Caco-2 (cell line): ENCODE measurements around the gene ZNRD2. TPM values are rescaled to one million over a fixed set of nuclear protein-coding genes. Genes with fewer than 3 reads are reported as not detected.

Experiments
- BruUV-seq: library from RNA; stranded (reverse); fragments of 400-500 nt; replicated peaks from 2 replicates; lab custom pipeline; 2021; lab: Mats Ljungman, UMichigan
- CTCF ChIA-PET: fragments of 300-600 bp; sonication (Branson Sonifier 250); formaldehyde crosslinking; loops from one replicate; lab custom pipeline; 2022; ENCODE audit warnings: antibody characterized with exemption; lab: Charles Lee
- POLR2A ChIA-PET: fragments of 300-600 bp; sonication (Branson Sonifier 250); formaldehyde crosslinking; loops from one replicate; lab custom pipeline; 2022; ENCODE audit warnings: antibody characterized with exemption; lab: Charles Lee
- DNase-seq, 2 experiments: peaks; one replicate each; pipeline versions ENCODE4 v3.0.0 to v3.0.0-alpha.2; 2020 to 2022
- H3K27me3 ChIP-seq: replicated peaks from 2 replicates; pipeline ENCODE4 v1.6.0; 2011; ENCODE audit warnings: low read length; ENCODE audit not compliant: control insufficient read depth, insufficient read depth
- H3K36me3 ChIP-seq: 2 replicates; pipeline ENCODE4 v1.5.1; 2011; ENCODE audit warnings: low read length; ENCODE audit not compliant: control insufficient read depth, insufficient read depth
- H3K4me1 ChIP-seq: fragments of 250-450 bp; sonication (Bioruptor Pico); 2 replicates; pipeline ENCODE4 v1.5.1; 2020; ENCODE audit warnings: mild to moderate bottlenecking
- H3K4me3 ChIP-seq: 2 replicates; pipeline ENCODE4 v1.5.1; 2011; ENCODE audit warnings: low read depth, mild to moderate bottlenecking, control low read depth, low read length
- H3K9me3 ChIP-seq: fragments of 250-450 bp; sonication (Bioruptor Pico); 2 replicates; pipeline ENCODE4 v1.5.1; 2020; ENCODE audit warnings: mild to moderate bottlenecking, moderate library complexity
- H3K27ac Mint-ChIP-seq: one replicate; pipeline ENCODE4 v1.8.0; 2022; ENCODE audit warnings: mixed read lengths; ENCODE audit not compliant: unreplicated experiment
- H3K27me3 Mint-ChIP-seq: one replicate; pipeline ENCODE4 v1.8.0; 2022; ENCODE audit warnings: mixed read lengths; ENCODE audit not compliant: insufficient read depth, unreplicated experiment
- H3K36me3 Mint-ChIP-seq: one replicate; pipeline ENCODE4 v1.8.0; 2022; ENCODE audit warnings: mild to moderate bottlenecking, mixed read lengths; ENCODE audit not compliant: insufficient read depth, unreplicated experiment
- H3K4me1 Mint-ChIP-seq: one replicate; pipeline ENCODE4 v1.8.0; 2022; ENCODE audit warnings: low read depth, mixed read lengths; ENCODE audit not compliant: unreplicated experiment
- H3K4me3 Mint-ChIP-seq: one replicate; pipeline ENCODE4 v1.8.0; 2022; ENCODE audit warnings: mild to moderate bottlenecking, moderate library complexity, mixed read lengths; ENCODE audit not compliant: unreplicated experiment
- H3K9me3 Mint-ChIP-seq: one replicate; pipeline ENCODE4 v1.8.0; 2022; ENCODE audit warnings: mixed read lengths; ENCODE audit not compliant: unreplicated experiment
- intact Hi-C: fragments of 100-400 bp; cut with micrococcal nuclease; formaldehyde crosslinking; loops from one replicate; pipeline ENCODE4 v1.10.0; 2022; ENCODE audit not compliant: unreplicated experiment
- total RNA-seq: library from RNA; stranded (reverse); gene quantifications from 2 replicates; pipeline ENCODE4 v1.2.3, GENCODE V29; 2022
- TF ChIP-seq, protein P1 (sequence below), 2 experiments: fragments of 200-600 bp in 1 of 2; IDR thresholded peaks; 1 replicate in 1 of 2; 2 replicates in 1 of 2; pipeline versions ENCODE4 v1.5.1 to v1.8.0; 2011 to 2022; ENCODE audit warnings: antibody characterized with exemption in 1 of 2, control low read depth in 1 of 2, inconsistent platforms in 1 of 2, low read depth in 1 of 2, low read length in 1 of 2, mild to moderate bottlenecking in 1 of 2, moderate library complexity in 1 of 2; ENCODE audit not compliant: insufficient read depth in 1 of 2, severe bottlenecking in 1 of 2, unreplicated experiment in 1 of 2

The ZNRD2 gene
- total RNA-seq, 1 experiment from 2014 or later: 53.9 TPM

DNA sequence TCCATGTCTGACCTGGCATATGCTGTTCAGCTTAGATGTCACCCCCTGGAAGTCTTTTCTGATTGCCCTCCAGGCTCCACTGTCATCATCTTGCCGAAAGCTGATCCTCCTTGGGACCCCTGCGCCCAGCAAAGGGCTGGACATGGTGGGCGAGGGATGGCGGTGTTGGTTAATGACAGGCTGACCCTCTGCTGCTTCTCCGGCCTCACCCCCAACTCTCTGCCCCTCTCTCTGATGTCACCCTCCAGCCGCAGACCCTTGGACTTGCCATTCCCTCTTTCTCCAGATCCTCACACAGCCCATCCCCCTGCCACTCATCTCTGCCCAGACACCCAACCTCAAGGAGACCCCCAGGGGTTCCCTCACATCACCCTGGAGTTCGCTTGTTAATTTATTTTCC lies 7.9 kb downstream of the ZNRD2 start:
- peak overlapping the region; percentile 98 for H3K4me3 Mint-ChIP-seq
- H3K27me3 ChIP-seq: no peaks in the 10 kb centered on the region
- H3K36me3 Mint-ChIP-seq: peaks cover 34% of the 10 kb centered on the region
- no peak overlapping the region for H3K4me3 ChIP-seq
- no peaks in the 10 kb centered on the region for H3K9me3 ChIP-seq
- no peaks in the 10 kb centered on the region for H3K27me3 Mint-ChIP-seq
- H3K27ac Mint-ChIP-seq: no peak overlapping the region
- H3K9me3 Mint-ChIP-seq: no peaks in the 10 kb centered on the region
- H3K4me1 Mint-ChIP-seq: peaks cover 6% of the 10 kb centered on the region
- no TSS peak for BruUV-seq
- no peak for DNase-seq
- TF ChIP-seq, protein P1, sequence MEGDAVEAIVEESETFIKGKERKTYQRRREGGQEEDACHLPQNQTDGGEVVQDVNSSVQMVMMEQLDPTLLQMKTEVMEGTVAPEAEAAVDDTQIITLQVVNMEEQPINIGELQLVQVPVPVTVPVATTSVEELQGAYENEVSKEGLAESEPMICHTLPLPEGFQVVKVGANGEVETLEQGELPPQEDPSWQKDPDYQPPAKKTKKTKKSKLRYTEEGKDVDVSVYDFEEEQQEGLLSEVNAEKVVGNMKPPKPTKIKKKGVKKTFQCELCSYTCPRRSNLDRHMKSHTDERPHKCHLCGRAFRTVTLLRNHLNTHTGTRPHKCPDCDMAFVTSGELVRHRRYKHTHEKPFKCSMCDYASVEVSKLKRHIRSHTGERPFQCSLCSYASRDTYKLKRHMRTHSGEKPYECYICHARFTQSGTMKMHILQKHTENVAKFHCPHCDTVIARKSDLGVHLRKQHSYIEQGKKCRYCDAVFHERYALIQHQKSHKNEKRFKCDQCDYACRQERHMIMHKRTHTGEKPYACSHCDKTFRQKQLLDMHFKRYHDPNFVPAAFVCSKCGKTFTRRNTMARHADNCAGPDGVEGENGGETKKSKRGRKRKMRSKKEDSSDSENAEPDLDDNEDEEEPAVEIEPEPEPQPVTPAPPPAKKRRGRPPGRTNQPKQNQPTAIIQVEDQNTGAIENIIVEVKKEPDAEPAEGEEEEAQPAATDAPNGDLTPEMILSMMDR (IDR thresholded peaks at IDR 0.05; ENCODE audit: insufficient read depth in 1 of 2, low read depth in 1 of 2, low read length in 1 of 2, severe bottlenecking in 1 of 2, unreplicated experiment in 1 of 2): no peak
- intact Hi-C loops: no loop called here
- CTCF ChIA-PET: interaction anchor here (1.4 kb wide), 1 partner anchor 16 kb away, joined by 4 read pairs; no protein-coding TSS in a partner anchor
- POLR2A ChIA-PET: no interaction called here
- H3K4me1 ChIP-seq: peaks cover 27% of the 10 kb centered on the region
- H3K36me3 ChIP-seq: no peaks in the 10 kb centered on the region; the same call in 1 of the 2 replicates

DNA sequence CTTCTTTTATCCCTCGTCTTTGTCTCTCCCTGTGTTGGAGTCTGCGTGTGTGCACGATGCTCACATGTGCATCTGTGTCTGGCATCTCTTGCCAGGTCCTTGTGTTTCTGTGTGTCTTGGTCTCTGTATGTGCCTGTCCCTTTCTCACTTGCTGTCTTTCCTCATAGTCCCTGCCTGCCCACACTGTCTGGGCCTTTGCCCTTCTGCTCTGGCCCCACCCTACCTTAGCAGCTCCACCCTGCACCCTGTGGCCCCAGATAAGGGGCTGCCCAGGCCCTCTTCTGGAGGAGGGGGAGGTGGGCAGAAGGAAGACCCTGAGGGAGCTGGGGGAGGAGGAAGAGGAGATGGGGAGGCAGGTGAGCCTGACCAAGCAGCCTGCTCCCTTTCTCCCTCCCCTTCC lies 8.4 kb downstream of the ZNRD2 start:
- H3K36me3 Mint-ChIP-seq: peaks cover 28% of the 10 kb centered on the region
- H3K9me3 Mint-ChIP-seq: no peaks in the 10 kb centered on the region
- H3K27ac Mint-ChIP-seq: no peak overlapping the region
- Histone ChIP-seq H3K4me1 (peaks cover 22% of the 10 kb centered on the region), H3K4me3 (no peak overlapping the region), H3K9me3 (no peaks in the 10 kb centered on the region), H3K36me3 (no peaks in the 10 kb centered on the region), H3K27me3 (no peaks in the 10 kb centered on the region)
- POLR2A ChIA-PET: interaction anchor here (0.6 kb wide), 1 partner anchor 392 kb away, joined by 3 read pairs; no protein-coding TSS in a partner anchor
- BruUV-seq: no TSS peak
- TF ChIP-seq, protein P1 (IDR thresholded peaks at IDR 0.05; ENCODE audit: insufficient read depth in 1 of 2, low read depth in 1 of 2, low read length in 1 of 2, severe bottlenecking in 1 of 2, unreplicated experiment in 1 of 2): no peak
- no peaks in the 10 kb centered on the region for H3K27me3 Mint-ChIP-seq
- DNase-seq: no peak
- intact Hi-C loops: no loop called here
- CTCF ChIA-PET: no interaction called here
- H3K4me3 Mint-ChIP-seq: peak overlapping the region; percentile 2
- H3K4me1 Mint-ChIP-seq: peaks cover 6% of the 10 kb centered on the region

DNA sequence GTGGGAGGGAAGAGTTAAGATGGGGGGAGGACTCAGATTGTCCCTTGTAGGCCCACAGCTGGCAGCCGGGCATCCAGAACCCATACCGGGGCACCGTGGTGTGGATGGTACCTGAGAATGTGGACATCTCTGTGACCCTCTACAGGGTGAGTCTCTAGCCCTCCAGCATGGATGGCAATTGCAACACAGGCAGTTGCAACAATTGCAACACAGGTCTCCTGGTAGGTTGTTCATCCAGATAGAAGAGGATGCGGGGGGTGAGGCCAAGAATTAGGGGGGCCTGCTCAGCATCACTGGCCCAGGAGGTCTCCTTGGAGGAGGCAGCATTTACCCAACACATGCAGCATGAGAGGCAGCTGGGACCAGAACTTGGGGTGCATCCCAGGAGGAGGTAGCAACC lies 9.0 kb downstream of the ZNRD2 start:
- Mint-ChIP-seq H3K27me3 (no peaks in the 10 kb centered on the region), H3K27ac (no peak overlapping the region), H3K9me3 (no peaks in the 10 kb centered on the region), H3K4me1 (peaks cover 6% of the 10 kb centered on the region), H3K36me3 (peaks cover 22% of the 10 kb centered on the region), H3K4me3 (no peak overlapping the region)
- TF ChIP-seq, protein P1 (IDR thresholded peaks at IDR 0.05; ENCODE audit: insufficient read depth in 1 of 2, low read depth in 1 of 2, low read length in 1 of 2, severe bottlenecking in 1 of 2, unreplicated experiment in 1 of 2): no peak
- Histone ChIP-seq H3K27me3 (no peaks in the 10 kb centered on the region), H3K36me3 (no peaks in the 10 kb centered on the region), H3K9me3 (no peaks in the 10 kb centered on the region), H3K4me1 (peaks cover 18% of the 10 kb centered on the region), H3K4me3 (no peak overlapping the region)
- intact Hi-C loops: no loop called here
- POLR2A ChIA-PET: interaction anchor here (0.6 kb wide), 1 partner anchor 392 kb away, joined by 3 read pairs; no protein-coding TSS in a partner anchor
- CTCF ChIA-PET: no interaction called here
- DNase-seq: no peak
- no TSS peak for BruUV-seq
